Stimulated activated naive CD8-positive, alpha-beta T cell treated with anti-CD3 and anti-CD28 coated beads, Interleukin-15, Interleukin-2, amounts not matched to agents 100 ng/mL and 50 ng/mL, for 24 hours (primary cell): ENCODE measurements around the gene CACNA2D3.

Experiments used
- H3K27ac Mint-ChIP-seq: one replicate; pipeline ENCODE4 v1.8.0; 2021; ENCODE audit warnings: mild to moderate bottlenecking, mixed read lengths
- H3K27me3 Mint-ChIP-seq: one replicate; pipeline ENCODE4 v1.8.0; 2021; ENCODE audit warnings: mixed read lengths
- H3K36me3 Mint-ChIP-seq: one replicate; pipeline ENCODE4 v1.8.0; 2021; ENCODE audit warnings: low read depth, mixed read lengths
- H3K4me1 Mint-ChIP-seq: one replicate; pipeline ENCODE4 v1.8.0; 2021; ENCODE audit warnings: low read depth, mixed read lengths
- H3K4me3 Mint-ChIP-seq: one replicate; pipeline ENCODE4 v1.8.0; 2021; ENCODE audit warnings: mild to moderate bottlenecking, mixed read lengths
- H3K9me3 Mint-ChIP-seq: one replicate; pipeline ENCODE4 v1.8.0; 2021; ENCODE audit warnings: mixed read lengths

The CACNA2D3 gene

GRCh38 chr3:54814224-54814623 lies 691.9 kb downstream of the CACNA2D3 start:
- H3K27me3 Mint-ChIP-seq: no peaks in the 10 kb centered on the region
- H3K9me3 Mint-ChIP-seq: peaks cover 7% of the 10 kb centered on the region
- no peak overlapping the region for H3K4me3 Mint-ChIP-seq
- no peak overlapping the region for H3K27ac Mint-ChIP-seq
- no peaks in the 10 kb centered on the region for H3K4me1 Mint-ChIP-seq
- no peaks in the 10 kb centered on the region for H3K36me3 Mint-ChIP-seq

- Mint-ChIP-seq H3K27me3 (no peaks in the 10 kb centered on the region), H3K4me3 (no peak overlapping the region), H3K9me3 (no peaks in the 10 kb centered on the region), H3K36me3 (no peaks in the 10 kb centered on the region), H3K4me1 (no peaks in the 10 kb centered on the region), H3K27ac (no peak overlapping the region)
Observed at GRCh38 chr3:54817628-54818027, 695.3 kb downstream of the CACNA2D3 start.

- no peaks in the 10 kb centered on the region for H3K9me3 Mint-ChIP-seq
- H3K27ac Mint-ChIP-seq: no peak overlapping the region
- H3K27me3 Mint-ChIP-seq: no peaks in the 10 kb centered on the region
- no peak overlapping the region for H3K4me3 Mint-ChIP-seq
- H3K4me1 Mint-ChIP-seq: no peaks in the 10 kb centered on the region
- no peaks in the 10 kb centered on the region for H3K36me3 Mint-ChIP-seq
Observed at GRCh38 chr3:54818486-54818885, 696.1 kb downstream of the CACNA2D3 start.

- no peaks in the 10 kb centered on the region for H3K36me3 Mint-ChIP-seq
- no peaks in the 10 kb centered on the region for H3K9me3 Mint-ChIP-seq
- no peak overlapping the region for H3K27ac Mint-ChIP-seq
- H3K27me3 Mint-ChIP-seq: no peaks in the 10 kb centered on the region
- no peaks in the 10 kb centered on the region for H3K4me1 Mint-ChIP-seq
- no peak overlapping the region for H3K4me3 Mint-ChIP-seq
Observed at GRCh38 chr3:54818942-54819341, 696.6 kb downstream of the CACNA2D3 start.

- Mint-ChIP-seq H3K27me3 (no peaks in the 10 kb centered on the region), H3K9me3 (no peaks in the 10 kb centered on the region), H3K27ac (no peak overlapping the region), H3K36me3 (no peaks in the 10 kb centered on the region), H3K4me1 (no peaks in the 10 kb centered on the region), H3K4me3 (no peak overlapping the region)
Observed at GRCh38 chr3:54819946-54820345, 697.6 kb downstream of the CACNA2D3 start.

- no peaks in the 10 kb centered on the region for H3K36me3 Mint-ChIP-seq
- H3K4me3 Mint-ChIP-seq: no peak overlapping the region
- no peak overlapping the region for H3K27ac Mint-ChIP-seq
- no peaks in the 10 kb centered on the region for H3K4me1 Mint-ChIP-seq
- H3K9me3 Mint-ChIP-seq: no peaks in the 10 kb centered on the region
- H3K27me3 Mint-ChIP-seq: no peaks in the 10 kb centered on the region
Observed at GRCh38 chr3:54822206-54822605, 699.9 kb downstream of the CACNA2D3 start.

GRCh38 chr3:54826251-54826691 lies 703.9 kb downstream of the CACNA2D3 start:
- H3K27ac Mint-ChIP-seq: no peak overlapping the region
- no peaks in the 10 kb centered on the region for H3K36me3 Mint-ChIP-seq
- H3K4me1 Mint-ChIP-seq: no peaks in the 10 kb centered on the region
- H3K27me3 Mint-ChIP-seq: no peaks in the 10 kb centered on the region
- H3K9me3 Mint-ChIP-seq: no peaks in the 10 kb centered on the region
- H3K4me3 Mint-ChIP-seq: no peak overlapping the region

GRCh38 chr3:54827056-54827687 lies 704.8 kb downstream of the CACNA2D3 start:
- no peaks in the 10 kb centered on the region for H3K27me3 Mint-ChIP-seq
- no peaks in the 10 kb centered on the region for H3K4me1 Mint-ChIP-seq
- no peak overlapping the region for H3K4me3 Mint-ChIP-seq
- peaks cover 3% of the 10 kb centered on the region for H3K9me3 Mint-ChIP-seq
- H3K36me3 Mint-ChIP-seq: no peaks in the 10 kb centered on the region
- H3K27ac Mint-ChIP-seq: no peak overlapping the region

- no peaks in the 10 kb centered on the region for H3K27me3 Mint-ChIP-seq
- no peaks in the 10 kb centered on the region for H3K4me1 Mint-ChIP-seq
- H3K27ac Mint-ChIP-seq: no peak overlapping the region
- H3K4me3 Mint-ChIP-seq: no peak overlapping the region
- H3K36me3 Mint-ChIP-seq: no peaks in the 10 kb centered on the region
- H3K9me3 Mint-ChIP-seq: peaks cover 4% of the 10 kb centered on the region
Observed at GRCh38 chr3:54827776-54828175, 705.4 kb downstream of the CACNA2D3 start.

- peaks cover 4% of the 10 kb centered on the region for H3K9me3 Mint-ChIP-seq
- H3K4me1 Mint-ChIP-seq: no peaks in the 10 kb centered on the region
- H3K27me3 Mint-ChIP-seq: no peaks in the 10 kb centered on the region
- no peak overlapping the region for H3K4me3 Mint-ChIP-seq
- H3K36me3 Mint-ChIP-seq: no peaks in the 10 kb centered on the region
- H3K27ac Mint-ChIP-seq: no peak overlapping the region
Observed at GRCh38 chr3:54830658-54831057, 708.3 kb downstream of the CACNA2D3 start.

- H3K27ac Mint-ChIP-seq: no peak overlapping the region
- no peaks in the 10 kb centered on the region for H3K4me1 Mint-ChIP-seq
- H3K4me3 Mint-ChIP-seq: no peak overlapping the region
- H3K36me3 Mint-ChIP-seq: no peaks in the 10 kb centered on the region
- no peaks in the 10 kb centered on the region for H3K27me3 Mint-ChIP-seq
- H3K9me3 Mint-ChIP-seq: peaks cover 4% of the 10 kb centered on the region
Observed at GRCh38 chr3:54831112-54831511, 708.8 kb downstream of the CACNA2D3 start.

- Mint-ChIP-seq H3K27ac (no peak overlapping the region), H3K36me3 (no peaks in the 10 kb centered on the region), H3K4me1 (no peaks in the 10 kb centered on the region), H3K27me3 (no peaks in the 10 kb centered on the region), H3K4me3 (no peak overlapping the region), H3K9me3 (peaks cover 4% of the 10 kb centered on the region)
Observed at GRCh38 chr3:54832876-54833275, 710.5 kb downstream of the CACNA2D3 start.

- Mint-ChIP-seq H3K9me3 (peaks cover 4% of the 10 kb centered on the region), H3K27me3 (no peaks in the 10 kb centered on the region), H3K36me3 (no peaks in the 10 kb centered on the region), H3K27ac (no peak overlapping the region), H3K4me3 (no peak overlapping the region), H3K4me1 (no peaks in the 10 kb centered on the region)
Observed at GRCh38 chr3:54835701-54836100, 713.3 kb downstream of the CACNA2D3 start.

- H3K4me1 Mint-ChIP-seq: no peaks in the 10 kb centered on the region
- H3K27ac Mint-ChIP-seq: no peak overlapping the region
- H3K4me3 Mint-ChIP-seq: no peak overlapping the region
- H3K9me3 Mint-ChIP-seq: peaks cover 4% of the 10 kb centered on the region
- H3K27me3 Mint-ChIP-seq: no peaks in the 10 kb centered on the region
- no peaks in the 10 kb centered on the region for H3K36me3 Mint-ChIP-seq
Observed at GRCh38 chr3:54836871-54837270, 714.5 kb downstream of the CACNA2D3 start.

- no peaks in the 10 kb centered on the region for H3K27me3 Mint-ChIP-seq
- H3K36me3 Mint-ChIP-seq: no peaks in the 10 kb centered on the region
- no peak overlapping the region for H3K27ac Mint-ChIP-seq
- no peaks in the 10 kb centered on the region for H3K9me3 Mint-ChIP-seq
- H3K4me3 Mint-ChIP-seq: no peak overlapping the region
- H3K4me1 Mint-ChIP-seq: no peaks in the 10 kb centered on the region
Observed at GRCh38 chr3:54837964-54838363, 715.6 kb downstream of the CACNA2D3 start.

- Mint-ChIP-seq H3K36me3 (no peaks in the 10 kb centered on the region), H3K27ac (no peak overlapping the region), H3K4me1 (no peaks in the 10 kb centered on the region), H3K27me3 (peaks cover 5% of the 10 kb centered on the region), H3K4me3 (no peak overlapping the region), H3K9me3 (no peaks in the 10 kb centered on the region)
Observed at GRCh38 chr3:54841471-54841870, 719.1 kb downstream of the CACNA2D3 start.
